Smooth muscle cell (in vitro differentiated cells): ENCODE data around the gene USP54. TPM values are rescaled to one million over a fixed set of nuclear protein-coding genes. Genes with fewer than 3 reads are reported as not detected.

Experiments used
- DNase-seq: peaks from one replicate; lab custom pipeline; 2025; ENCODE audit not compliant: unreplicated experiment; lab: John Stamatoyannopoulos, UW
- H2AFZ ChIP-seq: fragments of 200-600 bp; sonication (generic); 2 replicates; pipeline ENCODE4 v1.6.0; 2016; ENCODE audit warnings: antibody characterized with exemption, low read depth, mild to moderate bottlenecking
- H3F3A ChIP-seq: fragments of 200-600 bp; sonication (generic); 2 replicates; pipeline ENCODE4 v1.6.0; 2017; ENCODE audit warnings: antibody characterized with exemption, low read depth
- H3K27ac ChIP-seq: fragments of 200-600 bp; sonication (generic); 2 replicates; pipeline ENCODE4 v1.5.1; 2016; ENCODE audit warnings: low read depth, mild to moderate bottlenecking
- H3K27me3 ChIP-seq: fragments of 200-600 bp; sonication (generic); 2 replicates; pipeline ENCODE4 v1.6.1; 2016; ENCODE audit warnings: low read depth, mild to moderate bottlenecking
- H3K36me3 ChIP-seq: fragments of 200-600 bp; sonication (generic); 2 replicates; pipeline ENCODE4 v1.5.1; 2016; ENCODE audit warnings: low read depth
- H3K4me1 ChIP-seq: fragments of 200-600 bp; sonication (generic); 2 replicates; pipeline ENCODE4 v1.5.1; 2016; ENCODE audit warnings: low read depth
- H3K4me2 ChIP-seq: fragments of 200-600 bp; sonication (generic); 2 replicates; pipeline ENCODE4 v1.6.0; 2016; ENCODE audit warnings: mild to moderate bottlenecking
- H3K4me3 ChIP-seq: fragments of 200-600 bp; sonication (generic); 2 replicates; pipeline ENCODE4 v1.5.1; 2016; ENCODE audit warnings: mild to moderate bottlenecking
- H3K79me2 ChIP-seq: fragments of 200-600 bp; sonication (generic); 2 replicates; pipeline ENCODE4 v1.6.0; 2016; ENCODE audit warnings: low read depth, mild to moderate bottlenecking
- H3K9ac ChIP-seq: fragments of 200-600 bp; sonication (generic); 2 replicates; pipeline ENCODE4 v1.6.0; 2016; ENCODE audit warnings: low read depth
- H3K9me3 ChIP-seq: fragments of 200-600 bp; sonication (generic); replicated peaks from 2 replicates; pipeline ENCODE4 v1.5.1; 2016; ENCODE audit warnings: low read depth
- H4K20me1 ChIP-seq: fragments of 200-600 bp; sonication (generic); 2 replicates; pipeline ENCODE4 v1.6.0; 2016; ENCODE audit warnings: low read depth
- WGBS: methylation state at CpG from one replicate; pipeline ENCODE4 v1.1.7; 2016; ENCODE audit warnings: low lambda C conversion rate; 5-methylcytosine and 5-hydroxymethylcytosine counted together
- polyA plus RNA-seq: library from polyadenylated mRNA; unstranded; fragments of >200 nt; fragmentation: Nextera tagmentation; extraction: Ambion mirVana; gene quantifications from 2 replicates; pipeline ENCODE4 v1.2.1, GENCODE V29; 2016
- total RNA-seq: library from RNA; depleted of rRNA; stranded (reverse); fragments of >200 nt; gene quantifications from 2 replicates; pipeline ENCODE4 v1.2.3, GENCODE V29; 2014
- TF ChIP-seq, protein P1 (sequence below): fragments of 200-600 bp; sonication (generic); IDR thresholded peaks from 2 replicates; pipeline ENCODE4 v1.5.1; 2017; ENCODE audit warnings: borderline replicate concordance, mild to moderate bottlenecking, antibody characterized with exemption; ENCODE audit not compliant: insufficient read depth, poor library complexity, severe bottlenecking

The USP54 gene
- total and polyA plus RNA-seq, 2 experiments from 2014 or later, result 3.1 to 8.2 TPM

DNA sequence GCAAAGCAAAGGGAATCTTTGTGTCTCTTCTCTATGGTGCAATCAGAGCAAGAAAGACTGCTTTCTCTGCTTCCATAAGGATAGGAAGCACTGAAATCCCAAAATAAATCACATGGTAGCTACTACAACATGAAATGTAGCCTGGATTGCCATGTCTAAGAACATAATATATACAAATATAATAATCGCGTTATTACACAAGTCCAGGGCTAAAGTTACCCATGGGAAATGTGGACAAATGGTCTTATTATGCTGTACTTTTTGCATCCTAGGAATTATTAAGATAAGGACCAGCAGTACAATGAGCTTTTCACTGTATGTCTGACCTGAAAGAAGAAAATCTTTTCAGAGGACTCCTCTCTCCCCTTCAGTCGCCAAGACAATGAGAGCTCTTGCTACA is 71.8 kb downstream of the USP54 start:
- Histone ChIP-seq H4K20me1 (no peaks in the 10 kb centered on the region), H3F3A (no peaks in the 10 kb centered on the region), H3K4me2 (no peak overlapping the region), H3K4me3 (no peak overlapping the region), H3K27ac (no peak overlapping the region), H2AFZ (no peak overlapping the region), H3K9ac (no peak overlapping the region), H3K36me3 (no peaks in the 10 kb centered on the region), H3K27me3 (no peaks in the 10 kb centered on the region), H3K4me1 (no peaks in the 10 kb centered on the region), H3K9me3 (no peaks in the 10 kb centered on the region), H3K79me2 (no peaks in the 10 kb centered on the region)
- no peak for DNase-seq
- TF ChIP-seq, protein P1, sequence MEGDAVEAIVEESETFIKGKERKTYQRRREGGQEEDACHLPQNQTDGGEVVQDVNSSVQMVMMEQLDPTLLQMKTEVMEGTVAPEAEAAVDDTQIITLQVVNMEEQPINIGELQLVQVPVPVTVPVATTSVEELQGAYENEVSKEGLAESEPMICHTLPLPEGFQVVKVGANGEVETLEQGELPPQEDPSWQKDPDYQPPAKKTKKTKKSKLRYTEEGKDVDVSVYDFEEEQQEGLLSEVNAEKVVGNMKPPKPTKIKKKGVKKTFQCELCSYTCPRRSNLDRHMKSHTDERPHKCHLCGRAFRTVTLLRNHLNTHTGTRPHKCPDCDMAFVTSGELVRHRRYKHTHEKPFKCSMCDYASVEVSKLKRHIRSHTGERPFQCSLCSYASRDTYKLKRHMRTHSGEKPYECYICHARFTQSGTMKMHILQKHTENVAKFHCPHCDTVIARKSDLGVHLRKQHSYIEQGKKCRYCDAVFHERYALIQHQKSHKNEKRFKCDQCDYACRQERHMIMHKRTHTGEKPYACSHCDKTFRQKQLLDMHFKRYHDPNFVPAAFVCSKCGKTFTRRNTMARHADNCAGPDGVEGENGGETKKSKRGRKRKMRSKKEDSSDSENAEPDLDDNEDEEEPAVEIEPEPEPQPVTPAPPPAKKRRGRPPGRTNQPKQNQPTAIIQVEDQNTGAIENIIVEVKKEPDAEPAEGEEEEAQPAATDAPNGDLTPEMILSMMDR, result no peak
- WGBS, result 93% methylated on average over 3 of the region's 3 CpGs

DNA sequence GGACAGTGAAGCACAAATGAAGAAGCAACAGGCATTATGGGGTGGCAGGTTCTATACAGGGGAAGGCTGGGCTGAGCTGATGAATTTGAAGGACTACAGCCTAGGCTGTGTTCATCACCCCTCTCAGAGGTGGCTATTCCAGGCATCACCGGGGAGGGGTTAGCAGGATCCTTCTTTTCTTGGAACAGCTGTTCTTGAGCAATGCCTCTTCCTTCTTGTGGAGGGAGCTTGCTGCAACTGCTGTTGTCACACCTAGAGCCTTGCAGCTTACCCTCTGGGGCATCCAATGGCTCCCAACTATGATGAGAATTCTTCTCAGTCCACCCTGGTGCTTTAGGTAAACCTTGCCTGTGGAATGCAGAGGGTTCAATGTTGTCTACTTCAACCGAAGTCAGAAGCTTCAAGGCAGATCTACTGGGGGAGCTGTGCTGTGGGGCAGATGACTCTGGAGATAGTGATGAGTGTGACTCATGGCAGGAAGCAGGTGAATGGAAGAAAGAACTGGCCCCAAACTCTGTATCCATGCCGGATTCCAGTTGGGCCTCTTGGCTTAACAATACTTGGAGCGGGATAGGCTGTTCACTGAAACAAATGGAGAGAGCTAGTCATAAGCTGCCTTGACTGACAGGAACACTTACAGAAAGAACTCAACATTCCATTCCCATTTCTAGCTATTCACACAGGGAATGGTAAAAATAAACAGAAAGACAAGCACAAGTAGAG is 73.8 kb downstream of the USP54 start:
- Histone ChIP-seq H3K36me3 (no peaks in the 10 kb centered on the region), H3K4me1 (no peaks in the 10 kb centered on the region), H3F3A (no peaks in the 10 kb centered on the region), H3K9ac (no peak overlapping the region), H3K9me3 (no peaks in the 10 kb centered on the region), H3K4me2 (no peak overlapping the region), H3K4me3 (no peak overlapping the region), H2AFZ (no peak overlapping the region), H3K27ac (no peak overlapping the region), H3K27me3 (no peaks in the 10 kb centered on the region), H4K20me1 (no peaks in the 10 kb centered on the region), H3K79me2 (no peaks in the 10 kb centered on the region)
- TF ChIP-seq, protein P1, result no peak
- 66% methylated on average over 4 of the region's 4 CpGs for WGBS
- DNase-seq, result no peak

DNA sequence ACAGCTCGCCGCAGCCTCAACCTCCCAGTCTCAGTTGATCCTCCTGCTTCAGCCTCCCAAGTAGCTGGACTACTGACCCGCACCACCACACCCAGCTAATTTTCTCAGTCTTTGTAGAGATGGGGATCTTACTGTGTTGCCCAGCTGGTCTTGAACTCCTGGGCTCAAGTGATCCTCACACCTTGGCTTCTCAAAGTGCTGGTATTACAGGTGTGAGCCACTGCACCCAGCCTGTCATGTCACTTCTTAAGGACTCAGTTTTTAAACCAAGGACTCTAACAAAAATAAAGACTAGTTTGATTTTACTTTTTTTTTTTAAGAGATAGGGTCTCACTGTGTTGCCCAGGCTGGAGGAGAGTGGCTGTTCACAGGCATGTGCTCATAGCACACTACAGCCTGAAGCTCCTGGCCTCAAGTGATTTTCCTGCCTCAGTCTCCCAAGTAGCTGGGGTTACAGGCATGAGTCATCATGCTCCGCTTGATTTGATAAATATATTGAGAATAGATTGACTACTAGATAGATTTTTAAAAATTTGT is 78.9 kb downstream of the USP54 start:
- Histone ChIP-seq H3K9me3 (no peaks in the 10 kb centered on the region), H3K27me3 (no peaks in the 10 kb centered on the region), H3K4me2 (no peak overlapping the region), H3K36me3 (no peaks in the 10 kb centered on the region), H3K4me3 (no peak overlapping the region), H3K27ac (no peak overlapping the region), H2AFZ (no peak overlapping the region), H3F3A (no peaks in the 10 kb centered on the region), H3K9ac (no peak overlapping the region), H4K20me1 (no peaks in the 10 kb centered on the region), H3K4me1 (no peaks in the 10 kb centered on the region), H3K79me2 (no peaks in the 10 kb centered on the region)
- 97% methylated on average over 4 of the region's 4 CpGs for WGBS
- TF ChIP-seq, protein P1, result no peak
- no peak for DNase-seq

DNA sequence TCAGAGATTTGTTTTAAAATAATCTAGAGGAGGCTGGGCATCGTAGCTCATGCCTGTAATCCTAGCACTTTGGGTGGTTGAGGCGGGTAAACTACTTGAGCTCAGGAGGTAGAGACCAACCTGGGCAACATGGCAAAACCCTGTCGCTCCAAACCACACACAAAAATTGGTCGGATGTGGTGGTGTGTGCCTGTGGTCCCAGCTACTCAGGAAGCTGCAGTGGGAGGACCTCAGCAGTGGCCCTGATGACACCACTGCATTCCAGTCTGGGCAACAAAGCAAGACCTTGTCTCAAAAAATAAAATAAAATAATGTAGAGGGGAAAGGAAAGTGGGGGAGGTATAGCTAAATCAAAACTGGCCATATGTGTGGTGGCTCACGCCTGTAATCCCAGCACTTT is 81.4 kb downstream of the USP54 start:
- no peaks in the 10 kb centered on the region for H3K79me2 ChIP-seq
- H3K27me3 ChIP-seq, result no peaks in the 10 kb centered on the region
- H2AFZ ChIP-seq, result no peak overlapping the region
- WGBS, result 98% methylated on average over 5 of the region's 5 CpGs
- H3K4me1 ChIP-seq, result no peaks in the 10 kb centered on the region
- DNase-seq, result no peak
- H3K9me3 ChIP-seq, result no peaks in the 10 kb centered on the region
- H3K27ac ChIP-seq, result no peak overlapping the region
- no peaks in the 10 kb centered on the region for H3K36me3 ChIP-seq
- TF ChIP-seq, protein P1, result no peak
- H3K4me3 ChIP-seq, result no peak overlapping the region
- no peaks in the 10 kb centered on the region for H3F3A ChIP-seq
- H3K4me2 ChIP-seq, result no peak overlapping the region
- H3K9ac ChIP-seq, result no peak overlapping the region
- no peaks in the 10 kb centered on the region for H4K20me1 ChIP-seq
